K562 (cell line): Measurements from ENCODE around the gene OR5A1.

ENCODE experiments used
- CUX1 ChIP-seq: fragments of 200-800 bp; sonication (Bioruptor generic); IDR thresholded peaks from 2 replicates; pipeline ENCODE4 v1.6.1; 2016; ENCODE audit warnings: missing genetic modification characterization, missing compliant biosample characterization
- KDM1A ChIP-seq, 2 experiments: fragments of 450-650 bp; IDR thresholded peaks; 2 replicates each; pipeline ENCODE4 v1.6.1; 2016; ENCODE audit warnings: mild to moderate bottlenecking in 2 of 2
- TCF15 ChIP-seq: fragments of 250-450 bp; sonication (Bioruptor Pico); IDR thresholded peaks from 2 replicates; pipeline ENCODE4 v1.8.0; 2022; ENCODE audit warnings: moderate library complexity, mild to moderate bottlenecking, inconsistent platforms

- TF ChIP-seq TCF15 (CRISPR knock-in tag) (no peak), CUX1 (CRISPR knock-in tag) (no peak), KDM1A (IDR thresholded peaks at IDR 0.05) (no peak)
Observed at GRCh38 chr11:59456661-59457060, 20.4 kb downstream of the OR5A1 start, which contains the start of gene OR4D6.
